ENCODE data around the gene RAB18.
"Not testable (repeated sequence)": the region's sequence is repeated elsewhere in the genome, so short reads cannot be mapped to it uniquely, and the experiment has no call there.

RAB18 gene

DNA sequence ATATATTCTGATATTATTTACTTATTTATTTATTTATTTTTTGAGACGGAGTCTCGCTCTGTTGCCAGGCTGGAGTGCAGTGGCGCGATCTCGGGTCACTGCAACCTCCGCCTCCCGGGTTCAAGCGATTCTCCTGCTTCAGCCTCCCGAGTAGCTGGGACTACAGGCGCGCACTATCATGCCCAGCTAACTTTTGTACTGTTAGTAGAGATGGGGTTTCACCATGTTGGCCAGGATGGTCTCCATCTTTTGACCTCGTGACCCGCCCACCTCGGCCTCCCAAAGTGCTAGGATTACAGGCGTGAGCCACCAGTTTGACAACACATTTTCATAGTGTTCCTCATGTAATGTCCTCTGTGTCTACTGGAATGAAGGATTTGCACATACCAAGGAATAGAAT is 1.4 kb downstream of the RAB18 start:
- not testable (repeated sequence) for DNase-seq

DNA sequence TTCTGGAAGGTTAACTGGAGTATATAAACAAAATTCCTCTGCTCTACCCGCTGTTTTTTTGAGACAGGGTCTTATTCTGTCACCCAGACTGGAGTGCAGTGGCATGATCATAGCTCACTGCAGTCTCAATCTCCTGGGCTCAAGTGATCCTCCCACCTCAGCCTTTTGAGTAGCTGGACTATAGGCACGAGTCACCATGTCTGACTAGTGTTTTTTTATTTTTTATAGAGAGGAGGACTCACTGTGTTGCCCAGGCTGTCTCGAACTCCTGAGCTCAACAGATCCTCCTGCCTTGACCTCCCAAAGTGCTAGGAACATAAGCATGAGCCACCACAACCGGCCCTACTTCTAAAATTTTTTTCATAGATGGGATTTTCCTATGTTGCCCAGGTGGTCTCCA is 2.2 kb downstream of the RAB18 start:
- DNase-seq: no peak

DNA sequence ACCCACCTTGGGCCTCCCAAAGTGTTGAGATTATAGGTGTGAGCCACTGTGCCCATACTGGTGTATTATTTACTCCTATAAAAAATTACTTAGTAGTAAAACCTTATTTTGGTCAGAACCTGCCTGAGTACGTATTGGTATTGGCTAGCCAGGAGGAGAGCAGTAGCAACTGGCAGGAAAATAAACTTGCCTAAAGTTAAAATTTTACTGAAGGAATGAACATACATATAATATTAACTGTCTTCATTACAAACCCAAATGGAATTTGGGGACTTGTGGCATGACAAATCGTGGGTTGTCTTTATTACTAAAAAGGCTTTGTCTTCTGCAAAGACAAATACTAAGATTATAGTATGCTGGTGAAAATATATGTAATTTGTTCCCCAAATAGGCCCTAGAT is 8.4 kb downstream of the RAB18 start:
- DNase-seq: no peak

DNA sequence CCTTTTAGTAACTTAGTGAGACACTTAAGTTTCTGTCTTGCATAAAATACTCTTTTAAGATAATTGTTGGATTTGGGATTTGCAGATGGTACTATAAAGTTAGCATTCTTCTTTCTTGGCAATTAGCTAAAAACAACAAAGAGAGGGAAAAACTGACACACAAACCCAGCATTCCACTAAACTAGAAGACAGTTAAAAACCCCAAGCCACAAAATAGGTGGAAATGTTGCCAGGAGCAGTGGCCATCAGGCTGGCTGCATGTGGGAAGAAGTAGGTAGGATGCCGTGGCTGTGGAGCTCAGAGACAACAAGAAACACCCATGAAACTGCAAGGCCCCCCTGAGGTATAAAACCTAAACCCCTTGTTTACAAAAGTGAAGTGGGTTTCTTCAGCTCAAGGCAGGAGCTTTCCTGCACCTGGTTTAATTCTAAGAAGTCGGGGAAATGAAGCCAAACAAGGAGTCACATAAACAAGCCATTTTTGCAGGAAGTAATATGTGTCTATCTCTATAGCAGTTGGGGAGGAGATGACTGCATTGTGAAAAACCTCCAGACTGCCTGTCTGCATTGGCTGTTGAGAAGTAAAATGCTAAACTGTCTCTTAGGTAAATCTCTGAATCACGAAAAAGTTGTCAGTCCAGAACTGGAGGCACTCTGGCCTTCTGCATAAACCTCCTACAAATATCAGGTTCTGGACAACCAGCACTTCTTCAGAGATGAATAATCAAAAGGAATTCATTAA is 9.5 kb downstream of the RAB18 start:
- no peak for DNase-seq

DNA sequence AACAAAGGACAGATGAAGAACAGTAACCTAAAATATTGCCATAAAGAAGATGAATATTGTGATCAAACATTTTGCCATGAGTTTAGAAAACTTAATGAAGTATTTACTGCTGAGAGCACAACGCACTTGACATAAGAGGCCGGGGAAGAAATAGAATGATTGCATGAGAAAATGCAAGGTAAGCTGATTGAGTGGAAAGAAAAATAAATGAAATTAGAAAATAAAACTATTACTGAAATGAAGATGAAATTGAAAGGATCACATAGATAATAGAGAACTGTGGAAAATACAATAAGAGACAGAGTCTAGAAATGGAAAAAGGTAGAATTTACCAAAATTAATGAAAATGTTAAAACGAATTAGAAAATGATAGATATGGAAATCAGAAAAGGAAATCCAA is 10.1 kb downstream of the RAB18 start:
- no peak for DNase-seq

DNA sequence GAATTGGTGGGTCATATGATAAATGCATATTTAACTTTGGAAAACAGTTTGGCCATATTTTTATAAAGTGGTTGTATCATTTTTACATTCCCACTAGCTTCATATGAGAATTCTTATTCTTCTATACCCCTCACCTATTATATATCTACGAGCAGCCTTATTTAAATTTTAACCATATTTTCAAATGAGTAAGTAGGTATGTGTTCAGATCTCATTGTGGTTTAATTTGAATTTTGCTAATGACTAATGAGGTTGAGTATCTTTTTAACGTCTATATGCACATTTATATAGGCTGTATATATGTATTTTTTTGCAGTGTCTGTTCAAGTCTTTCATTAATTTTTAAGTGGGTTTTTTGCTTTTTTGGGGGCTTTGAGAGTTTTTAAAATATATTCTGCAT is 14.2 kb downstream of the RAB18 start:
- DNase-seq: no peak

DNA sequence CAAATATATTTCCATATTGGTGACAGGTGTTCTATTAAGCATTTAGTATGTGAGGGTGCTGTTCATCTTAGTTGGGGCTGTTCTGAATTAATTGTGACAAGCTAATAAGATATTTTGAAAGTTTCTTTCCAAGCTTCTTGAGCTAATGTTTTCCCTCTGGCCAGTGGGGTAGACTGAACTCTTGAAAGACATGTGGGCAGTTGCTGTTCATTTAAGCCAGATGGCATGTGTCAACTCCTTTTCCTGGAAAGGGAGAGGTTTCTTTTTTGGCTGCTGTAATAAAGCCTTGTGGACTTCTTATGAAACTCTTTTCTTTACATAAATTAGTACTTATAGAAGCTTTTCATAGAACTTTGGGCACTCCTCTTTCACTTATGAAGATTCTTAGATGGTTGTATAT is 21.7 kb downstream of the RAB18 start:
- DNase-seq: no peak

DNA sequence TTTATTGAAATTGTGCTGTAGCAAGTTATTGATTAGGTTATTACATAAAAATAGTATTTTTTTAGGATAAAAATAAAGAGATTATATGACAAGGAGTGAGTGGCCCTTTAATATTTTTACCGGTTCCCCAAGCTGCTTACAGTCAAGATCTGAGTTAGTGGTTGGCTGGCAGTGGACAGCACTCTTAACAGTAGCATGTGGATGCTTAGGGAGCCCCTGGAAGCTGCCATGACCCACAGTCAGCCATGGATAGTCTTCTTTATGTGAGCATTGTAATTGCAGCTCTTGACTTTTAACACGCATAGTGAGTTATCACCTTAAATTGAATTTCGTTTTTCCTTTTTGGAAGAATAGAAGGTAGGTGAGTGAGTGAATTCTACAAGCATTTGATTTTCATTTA is 22.1 kb downstream of the RAB18 start:
- no peak for DNase-seq

DNA sequence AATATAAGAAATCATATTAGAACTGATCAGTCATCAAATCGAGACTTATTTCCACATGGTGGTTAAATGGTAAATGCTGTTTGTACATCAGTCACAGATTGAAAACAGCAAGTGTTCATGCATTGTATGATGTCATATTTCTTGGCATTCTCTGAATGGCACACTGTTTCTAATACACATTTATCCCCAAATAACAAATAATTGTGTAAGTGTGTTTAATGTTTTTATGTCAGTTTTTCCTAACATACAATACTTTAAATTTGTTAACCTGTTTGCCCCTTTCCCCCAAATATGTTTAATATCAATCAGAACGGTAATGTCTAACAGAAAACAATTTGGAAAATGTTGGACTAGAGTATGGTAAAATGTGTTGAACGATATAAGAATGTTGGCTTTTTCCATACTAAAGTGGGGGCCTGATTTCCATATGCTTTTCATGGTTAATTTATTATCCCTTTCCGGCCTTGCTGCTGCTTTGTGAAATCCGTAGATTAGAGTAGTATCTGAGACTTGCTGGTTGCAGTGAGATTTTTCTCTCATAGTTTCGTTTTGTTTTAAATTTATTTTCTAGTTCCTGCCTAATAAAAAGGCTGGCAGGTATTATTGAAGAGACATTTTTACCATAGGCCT is 23.7 kb downstream of the RAB18 start:
- DNase-seq: no peak

DNA sequence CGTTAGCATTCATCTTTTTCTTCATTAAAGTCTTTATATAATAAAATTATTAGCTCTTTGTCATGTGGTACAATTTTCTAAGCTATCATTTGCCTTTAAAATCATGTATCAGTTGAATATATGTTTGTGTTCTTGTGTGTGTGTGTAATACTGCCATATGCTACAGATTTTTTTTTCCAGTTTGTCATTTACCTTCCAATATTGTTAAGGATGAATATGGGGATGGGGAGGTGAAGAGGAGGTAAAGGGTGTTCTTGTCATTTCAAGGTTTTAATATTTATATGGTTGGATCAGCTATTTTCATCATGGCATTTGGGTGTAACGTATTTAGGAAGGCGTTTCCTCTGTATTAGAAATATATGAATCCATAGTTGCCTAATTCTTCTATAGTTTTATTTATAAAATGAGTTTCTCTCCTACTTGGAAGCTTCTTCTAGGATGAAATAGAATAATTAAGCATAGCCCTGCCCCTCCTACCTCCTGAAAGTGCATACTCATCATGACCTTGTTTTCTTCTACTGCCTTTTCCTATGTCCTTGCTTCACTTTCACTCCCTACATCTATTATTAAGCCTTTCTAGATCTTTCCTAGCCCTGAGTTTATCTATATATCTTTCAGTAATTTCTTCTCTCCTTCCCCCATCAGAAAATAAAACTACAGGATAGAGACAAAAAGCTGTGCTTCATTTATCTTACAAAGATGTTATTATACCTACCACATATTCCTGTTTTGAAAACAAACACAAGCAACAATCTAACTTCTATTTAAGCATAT is 25.1 kb downstream of the RAB18 start:
- DNase-seq: no peak

DNA sequence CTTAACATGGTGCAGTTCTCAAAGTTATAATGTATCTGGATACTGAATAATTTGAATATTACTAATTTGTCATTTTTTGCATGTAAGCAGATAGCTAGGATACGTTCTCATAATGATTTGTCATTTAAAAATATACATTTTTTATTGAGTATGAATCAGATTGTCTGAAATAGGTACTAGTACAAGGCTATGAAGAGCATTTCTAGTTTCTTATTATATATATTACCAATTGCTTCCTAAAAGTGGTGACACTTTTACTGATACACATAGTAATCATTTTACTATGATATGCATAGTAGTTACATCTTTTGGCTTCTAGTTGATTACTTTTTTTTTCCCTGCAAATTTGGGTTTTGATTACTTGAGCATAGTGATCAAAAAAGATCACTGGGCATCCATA is 26.4 kb downstream of the RAB18 start:
- DNase-seq: no peak

DNA sequence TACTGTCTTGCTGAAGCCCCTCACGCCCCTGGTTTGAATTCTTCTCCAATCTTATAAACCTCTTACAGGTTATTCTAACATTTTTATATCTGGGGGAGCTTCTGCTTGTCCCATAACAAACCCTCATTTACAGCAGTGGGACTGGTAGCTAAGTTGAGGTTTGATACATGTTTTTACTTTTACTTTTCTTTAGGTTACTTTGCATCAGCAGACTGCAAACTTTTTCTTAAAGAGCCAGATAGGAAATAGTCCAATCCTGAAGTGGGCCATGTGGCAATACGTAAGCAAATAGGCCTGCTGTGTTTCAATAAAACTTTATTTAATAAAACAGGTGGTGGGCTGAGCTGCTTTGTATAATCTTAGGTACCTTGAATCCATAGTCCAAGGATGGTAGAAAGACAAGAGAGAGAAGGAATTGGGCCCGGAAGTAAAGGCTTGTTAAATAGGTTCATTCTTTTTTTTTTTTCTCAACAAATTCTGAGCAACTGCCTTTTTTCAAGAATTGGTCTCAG is 27.3 kb downstream of the RAB18 start:
- no peak for DNase-seq

DNA sequence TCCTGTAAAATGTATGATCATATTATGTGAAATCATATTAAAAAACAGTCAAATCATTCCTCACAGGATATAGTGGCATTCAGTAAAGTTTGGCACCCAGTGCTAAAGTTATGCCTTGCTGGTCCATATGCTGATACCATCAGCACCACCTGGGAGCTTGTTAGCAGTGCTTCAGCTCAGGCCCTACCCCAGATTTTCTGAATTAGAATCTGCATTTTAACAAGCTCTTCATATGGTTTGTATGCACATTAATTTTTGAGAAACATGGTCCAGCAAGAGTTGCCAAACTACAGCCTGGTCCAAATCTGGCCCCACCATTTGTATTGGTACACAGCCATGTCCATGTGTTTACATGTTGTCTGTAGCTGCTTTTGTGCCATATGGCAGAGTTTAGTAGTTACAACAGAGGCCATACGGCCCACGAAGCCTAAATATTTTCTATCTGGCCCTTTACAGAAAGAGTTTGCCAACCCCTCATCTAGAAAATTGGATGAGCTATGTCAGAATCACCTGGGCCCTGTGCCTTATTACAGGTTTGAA is 30.1 kb downstream of the RAB18 start:
- no peak for DNase-seq

DNA sequence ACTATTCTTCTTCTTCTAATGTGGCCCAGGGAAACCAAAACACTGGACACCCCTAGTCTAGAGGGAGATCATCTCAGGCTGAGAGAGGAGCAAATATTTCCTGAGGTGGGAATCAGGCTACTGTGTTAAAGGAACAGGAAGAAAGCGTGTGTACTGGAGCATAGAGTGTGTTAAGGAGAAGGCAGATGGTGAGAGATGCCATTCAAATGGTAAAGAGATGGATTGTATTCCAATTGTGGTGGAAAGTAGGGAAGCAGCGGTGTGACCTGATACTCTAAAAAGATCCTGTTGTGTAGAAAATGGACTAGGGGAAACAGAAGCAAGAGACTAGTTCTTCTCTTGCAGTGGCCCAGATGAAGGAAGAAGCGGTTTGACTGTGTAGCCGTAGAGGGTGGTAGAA is 31.2 kb downstream of the RAB18 start:
- no peak for DNase-seq

DNA sequence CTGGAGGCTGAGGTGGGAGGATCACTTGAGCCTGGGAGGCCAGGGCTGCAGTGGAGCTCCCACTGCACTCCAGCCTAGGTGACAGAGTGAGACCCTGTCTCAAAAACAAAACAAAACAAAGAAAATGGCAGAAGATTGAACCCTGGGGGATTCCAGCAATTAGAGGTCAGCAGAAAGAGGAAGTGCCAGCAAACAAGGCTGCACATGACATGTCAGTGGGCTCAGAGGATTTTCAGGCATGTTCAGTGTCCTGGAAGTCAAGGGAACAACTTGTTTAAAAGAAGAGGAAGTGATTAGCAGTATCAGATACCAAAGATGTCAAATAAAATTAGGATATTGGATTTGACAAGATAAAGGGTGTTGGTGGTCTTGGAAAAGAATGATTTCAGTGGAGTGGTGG is 32.3 kb downstream of the RAB18 start:
- no peak for DNase-seq

DNA sequence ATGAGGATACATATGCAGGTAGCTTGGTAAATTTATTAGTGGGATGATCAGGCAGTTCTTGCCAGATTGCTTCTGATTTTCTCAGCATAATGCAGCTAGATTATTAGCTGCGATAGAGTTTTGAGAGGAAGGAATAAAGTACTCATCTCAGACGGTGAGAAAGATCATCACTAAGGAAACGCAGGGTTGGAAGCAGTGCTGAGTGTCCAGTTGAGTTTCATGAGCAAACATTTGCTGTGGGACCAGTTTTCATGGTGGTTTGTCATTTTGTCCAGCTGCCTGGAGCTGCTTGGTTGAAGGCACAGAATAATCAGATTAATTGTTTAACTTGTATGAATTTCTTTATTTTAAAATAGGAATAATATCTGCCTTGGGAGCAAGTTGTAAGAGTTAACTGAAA is 33.1 kb downstream of the RAB18 start:
- no peak for DNase-seq

DNA sequence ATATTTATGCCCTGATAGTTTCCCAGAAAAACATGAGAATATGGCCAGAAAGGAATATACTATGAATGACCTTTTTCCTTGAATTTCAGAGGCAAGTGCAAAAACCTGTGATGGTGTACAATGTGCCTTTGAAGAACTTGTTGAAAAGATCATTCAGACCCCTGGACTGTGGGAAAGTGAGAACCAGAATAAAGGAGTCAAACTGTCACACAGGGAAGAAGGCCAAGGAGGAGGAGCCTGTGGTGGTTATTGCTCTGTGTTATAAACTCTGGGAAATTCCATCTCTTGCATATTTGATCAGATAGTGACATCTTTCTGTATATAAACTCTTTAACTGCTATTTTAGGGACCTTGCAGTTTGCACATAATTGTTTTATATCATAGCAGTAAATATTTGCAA is 33.7 kb downstream of the RAB18 start:
- DNase-seq: no peak

DNA sequence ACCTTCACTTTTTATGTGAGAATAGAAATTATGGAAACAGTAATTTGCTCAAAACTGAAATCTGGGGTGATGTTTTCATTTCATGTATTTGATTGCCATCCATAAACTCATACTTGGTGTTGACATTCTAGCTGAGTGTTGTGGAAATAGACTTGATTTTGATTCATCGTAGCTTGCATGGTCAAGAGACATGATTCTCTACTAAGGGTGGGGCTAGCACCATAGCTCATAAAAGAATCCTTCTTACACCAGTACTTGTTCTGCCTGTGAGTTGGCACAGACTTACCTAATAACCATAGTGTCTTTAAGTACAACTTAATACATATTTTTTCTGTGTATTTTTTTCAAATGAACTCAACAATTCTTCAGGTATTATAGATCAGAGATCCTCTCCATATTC is 36.6 kb downstream of the RAB18 start:
- DNase-seq: no peak

DNA sequence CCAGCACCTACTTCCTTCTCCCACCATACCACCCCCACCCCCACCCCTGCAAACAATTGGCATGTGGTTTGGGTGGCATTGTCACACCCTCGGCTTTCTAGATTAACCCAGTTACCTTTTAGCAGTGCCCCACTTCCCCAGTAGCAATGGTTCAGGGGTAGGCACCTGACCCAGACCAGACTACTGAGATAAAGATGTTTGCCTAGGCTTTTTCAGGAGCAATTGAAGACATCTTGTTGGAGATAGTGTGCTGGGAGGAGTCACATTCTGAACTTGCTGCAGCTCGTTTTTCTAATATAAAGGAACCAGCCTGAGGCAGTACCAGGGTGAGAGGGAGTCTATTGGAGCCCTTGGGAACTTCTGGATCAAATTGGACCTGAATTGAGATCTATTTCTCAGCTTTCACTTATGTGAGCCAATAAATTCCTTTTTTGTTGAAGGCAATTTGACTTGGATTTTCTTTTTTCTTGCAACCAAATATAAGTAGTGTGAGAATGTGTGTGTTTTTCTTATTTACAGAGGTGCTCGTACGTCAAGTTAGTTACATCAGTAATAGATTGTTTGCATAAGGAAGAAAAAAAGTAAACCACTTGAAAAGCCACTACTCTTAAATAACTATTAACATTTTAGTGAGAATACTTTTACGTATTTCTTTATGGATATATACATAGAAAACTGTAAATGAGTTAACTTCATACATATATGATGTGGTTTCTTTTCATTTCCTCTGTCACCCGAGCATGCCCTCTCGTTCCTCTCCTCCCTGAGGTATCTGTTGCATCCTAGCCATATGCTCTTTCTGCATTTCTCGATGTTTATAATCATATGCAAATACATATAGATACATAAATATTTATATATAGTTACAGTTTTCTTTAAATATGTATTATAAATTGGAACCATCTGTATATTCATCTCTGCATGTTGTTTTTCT is 38.0 kb downstream of the RAB18 start:
- no peak for DNase-seq

DNA sequence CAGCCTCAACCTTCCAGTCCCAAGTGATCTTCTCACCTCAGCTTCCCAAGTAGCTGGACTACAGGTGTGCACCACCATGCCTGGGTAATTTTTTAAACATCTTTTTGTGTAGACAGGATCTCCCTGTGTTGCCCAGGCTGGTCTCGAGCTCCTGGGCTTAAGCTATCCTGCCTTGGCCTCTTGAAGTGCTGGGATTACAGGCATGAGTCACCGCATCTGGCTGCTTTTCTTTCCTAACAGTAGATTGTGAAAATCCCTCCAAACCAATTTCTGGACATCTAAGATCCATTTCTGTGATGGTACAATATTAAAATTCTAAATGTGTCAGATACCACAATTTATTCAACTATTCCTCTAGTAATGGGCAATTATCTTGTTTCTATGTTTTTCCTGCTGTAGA is 38.7 kb downstream of the RAB18 start:
- DNase-seq: no peak

DNA sequence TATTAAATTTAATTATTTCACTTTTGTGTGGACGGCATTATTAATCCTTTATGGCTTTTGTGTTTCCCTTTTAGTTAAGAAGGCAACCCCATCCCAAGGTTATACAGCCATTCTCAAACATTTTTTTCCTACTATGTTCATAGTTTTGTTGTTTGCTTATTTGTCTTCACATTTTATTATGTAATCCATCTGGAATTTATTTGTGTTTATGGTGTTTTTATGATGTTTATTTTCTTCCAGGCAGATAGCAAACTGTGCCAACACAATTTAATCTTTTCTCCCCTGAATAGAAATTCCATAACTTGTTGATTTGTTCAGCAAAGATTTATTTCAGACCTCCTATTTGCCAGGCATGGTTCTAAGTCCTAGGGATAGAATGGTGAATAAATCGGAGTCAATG is 42.9 kb downstream of the RAB18 start:
- DNase-seq: no peak

DNA sequence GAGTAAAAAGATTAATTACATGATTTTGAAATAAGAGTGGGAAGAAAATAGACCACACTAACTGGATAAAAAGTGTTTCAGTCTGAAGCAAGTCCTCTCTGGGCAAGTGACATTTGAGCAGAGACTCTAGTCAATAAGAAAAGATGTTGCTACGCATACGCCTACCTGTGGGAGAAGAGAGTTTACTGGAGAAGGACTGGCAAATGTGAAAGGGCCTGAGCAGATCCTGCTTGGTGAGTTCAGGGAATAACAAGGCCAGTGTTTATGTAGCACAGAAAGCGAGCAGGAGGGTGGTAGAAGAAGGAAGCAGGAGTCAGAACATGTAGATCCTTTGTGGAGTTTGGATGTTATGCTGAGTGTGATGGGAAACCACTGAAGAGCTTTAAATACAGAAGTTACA is 43.4 kb downstream of the RAB18 start:
- no peak for DNase-seq

DNA sequence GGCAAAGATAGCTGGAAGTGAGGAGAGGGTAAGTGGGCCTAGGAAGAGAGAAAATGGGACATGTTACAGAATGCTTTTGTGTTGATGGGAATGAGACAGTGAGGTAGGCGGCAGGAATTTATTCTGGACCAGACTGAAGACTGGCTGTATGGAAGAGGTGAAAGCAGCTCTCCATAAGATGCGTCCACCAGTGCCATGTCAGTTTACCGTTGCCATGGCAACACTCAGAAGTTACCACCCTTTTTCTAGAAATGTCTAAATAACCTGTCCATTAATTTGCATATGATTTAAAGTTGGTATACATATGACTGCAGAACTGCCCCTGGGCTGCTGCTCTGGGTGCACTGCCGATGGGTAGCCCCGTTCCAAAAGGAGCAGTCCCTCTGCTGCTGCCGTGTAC is 46.7 kb downstream of the RAB18 start:
- no peak for DNase-seq

Measured in NCI-H2227 treated with DMSO at 0.1 percent for 48 hours (cell line).